ENCODE measurements around the gene ST3GAL2.

DNA sequence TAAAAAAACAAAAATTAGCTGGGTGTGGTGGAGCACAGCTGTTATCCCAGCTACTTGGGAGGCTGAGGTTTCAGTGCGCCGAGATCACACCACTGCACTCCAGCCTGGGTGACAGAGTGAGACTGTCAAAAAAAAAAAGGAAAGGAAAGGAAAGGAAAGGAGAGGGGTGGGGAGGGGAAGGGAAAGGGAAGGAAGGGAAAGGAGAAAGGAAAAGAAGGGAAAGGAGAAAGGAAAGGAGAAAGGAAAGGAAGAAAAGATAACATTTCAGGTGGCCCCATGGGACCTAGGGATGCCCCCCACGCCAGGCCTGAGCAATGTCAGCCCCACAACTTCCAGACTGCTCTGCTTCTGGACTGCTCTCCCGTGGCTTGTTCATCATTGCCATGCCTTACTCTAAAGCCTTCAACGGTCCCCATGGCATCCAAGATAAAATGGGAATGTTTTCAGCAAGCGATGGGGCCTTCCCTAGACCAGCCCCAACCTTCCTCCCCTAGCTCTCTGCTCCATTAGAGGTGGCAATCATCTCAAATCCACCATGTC, 55.4 kb downstream of the ST3GAL2 start:
- no peak for TF ChIP-seq EZH2 (IDR thresholded peaks at IDR 0.05; ENCODE audit: borderline replicate concordance, low read depth, low read length, severe bottlenecking)
- TF ChIP-seq, protein P1, sequence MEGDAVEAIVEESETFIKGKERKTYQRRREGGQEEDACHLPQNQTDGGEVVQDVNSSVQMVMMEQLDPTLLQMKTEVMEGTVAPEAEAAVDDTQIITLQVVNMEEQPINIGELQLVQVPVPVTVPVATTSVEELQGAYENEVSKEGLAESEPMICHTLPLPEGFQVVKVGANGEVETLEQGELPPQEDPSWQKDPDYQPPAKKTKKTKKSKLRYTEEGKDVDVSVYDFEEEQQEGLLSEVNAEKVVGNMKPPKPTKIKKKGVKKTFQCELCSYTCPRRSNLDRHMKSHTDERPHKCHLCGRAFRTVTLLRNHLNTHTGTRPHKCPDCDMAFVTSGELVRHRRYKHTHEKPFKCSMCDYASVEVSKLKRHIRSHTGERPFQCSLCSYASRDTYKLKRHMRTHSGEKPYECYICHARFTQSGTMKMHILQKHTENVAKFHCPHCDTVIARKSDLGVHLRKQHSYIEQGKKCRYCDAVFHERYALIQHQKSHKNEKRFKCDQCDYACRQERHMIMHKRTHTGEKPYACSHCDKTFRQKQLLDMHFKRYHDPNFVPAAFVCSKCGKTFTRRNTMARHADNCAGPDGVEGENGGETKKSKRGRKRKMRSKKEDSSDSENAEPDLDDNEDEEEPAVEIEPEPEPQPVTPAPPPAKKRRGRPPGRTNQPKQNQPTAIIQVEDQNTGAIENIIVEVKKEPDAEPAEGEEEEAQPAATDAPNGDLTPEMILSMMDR (IDR thresholded peaks at IDR 0.05; ENCODE audit: extremely low read depth in 1 of 2, insufficient read depth in 1 of 2, low read depth in 1 of 2, low read length in 2 of 2) = no peak
- TF ChIP-seq MYC (IDR thresholded peaks at IDR 0.05; ENCODE audit: low read depth, low read length) = no peak
- TF ChIP-seq POLR2A (IDR thresholded peaks at IDR 0.05; ENCODE audit: low read depth, low read length) = no peak
- TF ChIP-seq GATA2 (IDR thresholded peaks at IDR 0.05; ENCODE audit: insufficient read depth, insufficient read length, low read depth, low read length) = no peak
- TF ChIP-seq JUN (IDR thresholded peaks at IDR 0.05; ENCODE audit: borderline replicate concordance, insufficient read depth, insufficient read length, low read depth) = no peak

Measured in endothelial cell of umbilical vein (primary cell).